ENCODE data around the gene PDE10A. TPM values are rescaled to one million over a fixed set of nuclear protein-coding genes. Genes with fewer than 3 reads are reported as not detected.

Gene PDE10A
- total RNA-seq, 2 experiments from 2014 or later: not detected

- Mint-ChIP-seq H3K9me3 (no peaks in the 10 kb centered on the region), H3K27me3 (no peaks in the 10 kb centered on the region), H3K4me1 (ENCODE audit: low read depth) (no peaks in the 10 kb centered on the region), H3K36me3 (ENCODE audit: low read depth) (no peaks in the 10 kb centered on the region), H3K27ac (no peak overlapping the region), H3K4me3 (no peak overlapping the region)
- intact Hi-C loops (cut with micrococcal nuclease): no loop called here
- TF ChIP-seq, protein P1, sequence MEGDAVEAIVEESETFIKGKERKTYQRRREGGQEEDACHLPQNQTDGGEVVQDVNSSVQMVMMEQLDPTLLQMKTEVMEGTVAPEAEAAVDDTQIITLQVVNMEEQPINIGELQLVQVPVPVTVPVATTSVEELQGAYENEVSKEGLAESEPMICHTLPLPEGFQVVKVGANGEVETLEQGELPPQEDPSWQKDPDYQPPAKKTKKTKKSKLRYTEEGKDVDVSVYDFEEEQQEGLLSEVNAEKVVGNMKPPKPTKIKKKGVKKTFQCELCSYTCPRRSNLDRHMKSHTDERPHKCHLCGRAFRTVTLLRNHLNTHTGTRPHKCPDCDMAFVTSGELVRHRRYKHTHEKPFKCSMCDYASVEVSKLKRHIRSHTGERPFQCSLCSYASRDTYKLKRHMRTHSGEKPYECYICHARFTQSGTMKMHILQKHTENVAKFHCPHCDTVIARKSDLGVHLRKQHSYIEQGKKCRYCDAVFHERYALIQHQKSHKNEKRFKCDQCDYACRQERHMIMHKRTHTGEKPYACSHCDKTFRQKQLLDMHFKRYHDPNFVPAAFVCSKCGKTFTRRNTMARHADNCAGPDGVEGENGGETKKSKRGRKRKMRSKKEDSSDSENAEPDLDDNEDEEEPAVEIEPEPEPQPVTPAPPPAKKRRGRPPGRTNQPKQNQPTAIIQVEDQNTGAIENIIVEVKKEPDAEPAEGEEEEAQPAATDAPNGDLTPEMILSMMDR (IDR thresholded peaks at IDR 0.05): no peak
- ATAC-seq (no peak), DNase-seq (no peak)
- ChIA-PET CTCF (no interaction called here), POLR2A (no interaction called here)
These were observed 165.6 kb downstream of the PDE10A start for GRCh38 chr6:165497472-165497871.

GRCh38 chr6:165488624-165489295 is 174.3 kb downstream of the PDE10A start:
- Mint-ChIP-seq H3K27me3 (no peaks in the 10 kb centered on the region), H3K9me3 (peaks cover 1% of the 10 kb centered on the region), H3K27ac (no peak overlapping the region), H3K36me3 (ENCODE audit: low read depth) (no peaks in the 10 kb centered on the region), H3K4me1 (ENCODE audit: low read depth) (no peaks in the 10 kb centered on the region), H3K4me3 (no peak overlapping the region)
- TF ChIP-seq, protein P1 (IDR thresholded peaks at IDR 0.05): no peak
- ChIA-PET CTCF (interaction anchor here (0.6 kb wide), 1 partner anchor 313 kb away, joined by 3 read pairs; no protein-coding TSS in a partner anchor), POLR2A (no interaction called here)
- intact Hi-C loops (cut with micrococcal nuclease): no loop called here
- ATAC-seq (no peak), DNase-seq (no peak)

DNA sequence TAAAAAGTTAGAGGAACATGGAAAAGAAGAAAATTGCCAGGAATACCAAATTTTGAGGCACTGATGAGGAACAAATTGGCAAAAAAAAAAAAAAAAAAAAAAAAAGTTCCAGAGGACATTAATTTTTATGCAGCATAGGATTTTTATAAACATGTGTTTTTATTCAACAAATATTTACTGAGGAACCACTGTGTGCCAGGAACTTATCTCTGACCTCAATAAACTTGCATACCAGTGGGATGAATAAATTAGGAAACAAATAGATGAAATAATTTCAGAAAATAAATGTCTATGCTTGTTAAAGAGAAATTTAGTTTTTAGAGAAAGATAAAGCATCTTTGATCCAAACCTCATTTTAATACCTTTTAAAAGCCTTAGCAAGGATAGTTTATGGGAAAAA is 175.1 kb downstream of the PDE10A start:
- no peak for ATAC-seq

DNA sequence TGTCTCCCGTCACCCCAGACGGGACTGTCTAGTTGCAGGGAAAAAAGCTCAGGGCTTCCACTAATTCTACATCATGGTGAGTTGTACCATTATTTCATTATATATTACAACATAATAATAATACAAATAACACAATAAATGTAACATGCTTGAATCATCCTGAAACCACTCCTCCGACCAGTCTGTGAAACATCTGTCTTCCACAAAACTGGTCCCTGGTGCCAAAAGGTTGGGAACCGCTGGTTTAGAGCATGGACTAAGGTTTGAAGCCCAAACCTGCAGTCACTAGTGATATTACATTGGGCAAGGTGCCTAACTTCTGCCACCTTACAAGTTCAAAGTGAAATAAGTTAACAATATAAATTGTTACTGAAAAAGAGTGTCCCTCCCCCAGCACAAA is 175.7 kb downstream of the PDE10A start:
- Mint-ChIP-seq H3K4me3 (no peak overlapping the region), H3K9me3 (peaks cover 1% of the 10 kb centered on the region), H3K36me3 (ENCODE audit: low read depth) (no peaks in the 10 kb centered on the region), H3K27ac (no peak overlapping the region), H3K4me1 (ENCODE audit: low read depth) (no peaks in the 10 kb centered on the region), H3K27me3 (no peaks in the 10 kb centered on the region)
- DNase-seq: no peak
- ChIA-PET POLR2A (no interaction called here), CTCF (no interaction called here)
- ATAC-seq: no peak
- TF ChIP-seq, protein P1 (IDR thresholded peaks at IDR 0.05): no peak
- intact Hi-C loops (cut with micrococcal nuclease): no loop called here

More for the DNA sequence above, 175.1 kb downstream of the PDE10A start:
- CTCF ChIA-PET: no interaction called here
- peaks cover 1% of the 10 kb centered on the region for H3K9me3 Mint-ChIP-seq
- intact Hi-C loops (cut with micrococcal nuclease): no loop called here
- H3K4me1 Mint-ChIP-seq (ENCODE audit: low read depth): no peaks in the 10 kb centered on the region
- DNase-seq: no peak
- POLR2A ChIA-PET: no interaction called here
- no peaks in the 10 kb centered on the region for H3K36me3 Mint-ChIP-seq (ENCODE audit: low read depth)
- H3K4me3 Mint-ChIP-seq: no peak overlapping the region
- no peak overlapping the region for H3K27ac Mint-ChIP-seq
- TF ChIP-seq, protein P1 (IDR thresholded peaks at IDR 0.05): no peak
- no peaks in the 10 kb centered on the region for H3K27me3 Mint-ChIP-seq

DNA sequence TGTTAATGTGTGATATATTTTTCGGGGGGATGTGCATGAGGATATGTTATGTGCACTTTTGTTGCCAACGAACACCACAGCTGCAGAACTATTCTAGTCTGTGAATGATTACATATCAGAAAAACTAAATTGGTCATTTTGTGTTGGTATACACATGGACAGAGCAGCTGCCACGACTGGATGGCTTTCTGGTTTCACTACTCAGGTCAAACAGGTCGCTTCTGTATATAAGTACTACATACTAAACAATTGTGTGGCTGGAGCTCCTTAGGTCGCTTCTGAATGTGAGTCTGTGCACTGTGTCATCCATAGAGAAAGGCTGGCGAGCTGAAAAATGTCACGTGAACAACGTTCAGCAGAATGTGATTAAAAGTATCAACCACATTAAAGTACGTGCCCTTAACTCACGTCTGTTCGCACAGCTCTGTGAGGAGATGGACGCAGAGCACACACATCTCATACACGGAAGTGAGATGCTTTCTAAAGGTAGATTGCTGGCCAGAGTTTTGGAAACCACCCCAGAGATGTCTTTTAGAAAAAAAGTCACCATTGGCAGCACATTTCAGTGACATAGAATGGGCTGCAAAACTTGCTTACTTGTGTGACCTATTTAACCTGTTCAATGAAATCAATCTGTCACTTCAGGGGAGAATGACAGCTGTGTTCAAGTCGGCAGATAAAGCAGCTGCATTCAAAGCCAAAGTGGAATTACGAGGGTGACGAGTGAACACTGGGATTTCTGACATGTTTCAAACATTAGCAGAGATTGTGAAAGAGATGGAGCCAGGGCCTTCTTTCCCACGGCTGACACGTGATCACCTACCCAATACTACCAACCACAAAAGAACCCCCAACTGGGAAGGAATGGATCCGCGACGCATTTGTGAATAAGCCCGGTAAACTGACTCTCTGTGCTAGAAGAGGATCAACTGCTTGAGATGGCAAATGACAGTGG is 176.6 kb downstream of the PDE10A start:
- Mint-ChIP-seq H3K27ac (no peak overlapping the region), H3K4me1 (ENCODE audit: low read depth) (no peaks in the 10 kb centered on the region), H3K9me3 (no peaks in the 10 kb centered on the region), H3K4me3 (no peak overlapping the region), H3K27me3 (no peaks in the 10 kb centered on the region), H3K36me3 (ENCODE audit: low read depth) (no peaks in the 10 kb centered on the region)
- TF ChIP-seq, protein P1 (IDR thresholded peaks at IDR 0.05): no peak
- DNase-seq (no peak), ATAC-seq (no peak)
- intact Hi-C loops (cut with micrococcal nuclease): no loop called here
- ChIA-PET POLR2A (interaction anchor here (0.7 kb wide), 1 partner anchor 24 kb away, joined by 3 read pairs; no protein-coding TSS in a partner anchor), CTCF (no interaction called here)

Measured in activated CD8-positive, alpha-beta T cell treated with anti-CD3 and anti-CD28 coated beads for 36 hours (primary cell).